ENCODE data around the gene TTLL6.

DNA sequence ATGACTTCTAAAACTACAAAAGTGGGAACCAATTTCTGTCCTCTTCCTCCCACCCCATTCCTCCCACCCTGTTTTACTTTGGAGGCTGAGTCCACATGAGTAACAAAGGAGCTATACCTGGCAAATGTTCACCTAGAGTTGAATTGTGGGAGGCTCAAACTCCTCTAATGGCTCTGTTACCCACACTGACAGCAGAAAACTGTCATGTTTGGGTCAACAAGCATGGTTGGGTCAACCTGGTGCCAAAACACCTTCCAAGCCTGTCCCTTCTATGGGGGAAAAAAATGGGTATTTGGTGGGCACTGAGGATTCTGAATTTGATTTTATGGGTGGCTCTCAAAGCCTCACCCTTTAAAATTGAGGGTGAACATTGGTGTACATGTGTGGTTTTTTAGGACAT is 76.5 kb downstream of the TTLL6 start:
- TF ChIP-seq CTCF (IDR thresholded peaks at IDR 0.05; ENCODE audit: extremely low read depth in 1 of 2, insufficient read depth in 1 of 2, low read depth in 1 of 2, low read length in 2 of 2) (no peak), EZH2 (IDR thresholded peaks at IDR 0.05; ENCODE audit: borderline replicate concordance, low read depth, low read length, severe bottlenecking) (no peak), GATA2 (IDR thresholded peaks at IDR 0.05; ENCODE audit: insufficient read depth, insufficient read length, low read depth, low read length) (no peak), MAX (IDR thresholded peaks at IDR 0.05; ENCODE audit: insufficient read depth, insufficient read length) (no peak), POLR2AphosphoS5 (IDR thresholded peaks at IDR 0.05; ENCODE audit: insufficient read depth, low read depth, low read length) (no peak), FOS (IDR thresholded peaks at IDR 0.05; ENCODE audit: borderline replicate concordance, insufficient read depth, low read length) (no peak), MYC (IDR thresholded peaks at IDR 0.05; ENCODE audit: low read depth, low read length) (no peak)
